Neutrophil (primary cell): ENCODE measurements around the gene CERS6.
"Not testable (repeated sequence)": the region's sequence is repeated elsewhere in the genome, so short reads cannot be mapped to it uniquely, and the experiment has no call there.

Experiments
- H3K27ac ChIP-seq: fragments of 200-600 bp; sonication (generic); 2 replicates; pipeline ENCODE4 v1.5.1; 2016; ENCODE audit warnings: mild to moderate bottlenecking, moderate library complexity
- H3K27me3 ChIP-seq: fragments of 200-600 bp; sonication (generic); 2 replicates; pipeline ENCODE4 v1.6.0; 2016; ENCODE audit warnings: mild to moderate bottlenecking
- H3K36me3 ChIP-seq: fragments of 200-600 bp; sonication (generic); 2 replicates; pipeline ENCODE4 v1.5.1; 2017
- H3K4me1 ChIP-seq, 2 experiments: fragments of 200-600 bp in 1 of 2; sonication (generic) in 1 of 2; 1 replicate in 1 of 2; 2 replicates in 1 of 2; pipeline versions ENCODE4 v1.5.1 to v1.6.1; 2013 to 2016; ENCODE audit warnings: low read depth in 1 of 2, low read length in 1 of 2, mild to moderate bottlenecking in 1 of 2, moderate library complexity in 1 of 2; ENCODE audit not compliant: control insufficient read depth in 1 of 2, insufficient read depth in 1 of 2
- H3K4me3 ChIP-seq, 2 experiments: fragments of 200-600 bp in 1 of 2; sonication (generic) in 1 of 2; 1 replicate in 1 of 2; 2 replicates in 1 of 2; pipeline ENCODE4 v1.5.1; 2013 to 2016; ENCODE audit warnings: low read depth in 1 of 2, low read length in 1 of 2, mild to moderate bottlenecking in 1 of 2, moderate library complexity in 1 of 2
- H3K9me3 ChIP-seq: fragments of 200-600 bp; sonication (generic); 2 replicates; pipeline ENCODE4 v1.5.1; 2016
- TF ChIP-seq, protein P1 (sequence below): fragments of 200-600 bp; sonication (generic); IDR thresholded peaks from 2 replicates; pipeline ENCODE4 v1.5.1; 2016; ENCODE audit warnings: antibody characterized with exemption

The CERS6 gene

DNA sequence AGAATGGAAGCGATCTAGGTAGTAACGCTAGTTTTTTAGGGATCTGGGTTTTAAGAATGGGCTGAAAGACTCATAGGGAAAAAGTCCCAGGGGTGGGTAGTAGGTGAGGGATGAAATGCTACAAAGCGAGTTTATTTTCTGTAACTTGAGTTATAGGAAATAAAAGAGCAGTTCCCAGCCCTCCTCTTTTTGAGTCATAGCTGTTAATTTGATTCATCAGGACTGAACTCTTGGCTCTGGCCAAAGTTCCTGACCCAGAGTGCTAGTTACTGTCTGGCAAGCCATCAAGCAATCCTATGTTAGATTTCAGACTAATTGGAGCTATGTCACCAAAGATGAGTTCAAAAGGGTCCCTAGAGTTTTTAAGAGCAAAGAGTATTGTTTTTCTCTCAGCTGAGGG lies 328.9 kb downstream of the CERS6 start:
- no peak overlapping the region for H3K27ac ChIP-seq
- H3K9me3 ChIP-seq = no peaks in the 10 kb centered on the region
- H3K4me1 ChIP-seq = no peaks in the 10 kb centered on the region
- H3K4me3 ChIP-seq = no peak overlapping the region
- TF ChIP-seq, protein P1, sequence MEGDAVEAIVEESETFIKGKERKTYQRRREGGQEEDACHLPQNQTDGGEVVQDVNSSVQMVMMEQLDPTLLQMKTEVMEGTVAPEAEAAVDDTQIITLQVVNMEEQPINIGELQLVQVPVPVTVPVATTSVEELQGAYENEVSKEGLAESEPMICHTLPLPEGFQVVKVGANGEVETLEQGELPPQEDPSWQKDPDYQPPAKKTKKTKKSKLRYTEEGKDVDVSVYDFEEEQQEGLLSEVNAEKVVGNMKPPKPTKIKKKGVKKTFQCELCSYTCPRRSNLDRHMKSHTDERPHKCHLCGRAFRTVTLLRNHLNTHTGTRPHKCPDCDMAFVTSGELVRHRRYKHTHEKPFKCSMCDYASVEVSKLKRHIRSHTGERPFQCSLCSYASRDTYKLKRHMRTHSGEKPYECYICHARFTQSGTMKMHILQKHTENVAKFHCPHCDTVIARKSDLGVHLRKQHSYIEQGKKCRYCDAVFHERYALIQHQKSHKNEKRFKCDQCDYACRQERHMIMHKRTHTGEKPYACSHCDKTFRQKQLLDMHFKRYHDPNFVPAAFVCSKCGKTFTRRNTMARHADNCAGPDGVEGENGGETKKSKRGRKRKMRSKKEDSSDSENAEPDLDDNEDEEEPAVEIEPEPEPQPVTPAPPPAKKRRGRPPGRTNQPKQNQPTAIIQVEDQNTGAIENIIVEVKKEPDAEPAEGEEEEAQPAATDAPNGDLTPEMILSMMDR = no peak
- H3K27me3 ChIP-seq = no peaks in the 10 kb centered on the region
- H3K36me3 ChIP-seq = no peaks in the 10 kb centered on the region

DNA sequence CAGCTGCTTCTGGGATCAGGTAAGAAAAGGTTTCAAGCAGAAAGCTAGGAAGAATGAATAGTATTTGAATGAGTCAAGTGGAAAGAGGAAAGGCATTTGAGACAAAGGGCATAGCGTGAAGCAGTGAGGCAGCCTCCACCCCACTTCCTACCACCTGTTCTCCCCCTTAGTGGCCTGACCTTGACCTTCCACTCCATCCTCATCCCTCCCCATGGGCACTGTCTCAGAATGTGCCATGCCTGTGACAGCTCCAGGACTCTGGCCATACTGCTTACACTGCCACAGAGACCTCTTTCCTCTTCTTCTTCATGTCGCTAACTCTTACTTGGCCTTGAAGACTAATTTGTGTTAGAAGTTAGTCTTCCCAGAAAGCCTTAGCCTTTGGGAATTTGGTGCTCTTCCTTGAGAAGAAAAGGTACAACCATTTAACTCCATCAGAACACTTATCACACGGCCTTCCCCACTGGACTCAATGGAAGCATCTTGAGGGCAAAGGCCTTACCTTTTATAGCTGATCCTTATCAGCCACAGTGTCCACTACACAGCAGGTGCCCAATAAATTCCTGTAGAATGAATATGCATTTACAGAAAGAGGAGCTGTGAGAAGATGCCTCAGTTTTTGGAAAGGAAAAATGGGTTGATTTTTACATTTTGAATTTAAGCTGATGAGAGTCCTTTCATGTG lies 331.2 kb downstream of the CERS6 start:
- Histone ChIP-seq H3K4me1 (no peaks in the 10 kb centered on the region), H3K27ac (no peak overlapping the region)
- TF ChIP-seq, protein P1 = no peak

DNA sequence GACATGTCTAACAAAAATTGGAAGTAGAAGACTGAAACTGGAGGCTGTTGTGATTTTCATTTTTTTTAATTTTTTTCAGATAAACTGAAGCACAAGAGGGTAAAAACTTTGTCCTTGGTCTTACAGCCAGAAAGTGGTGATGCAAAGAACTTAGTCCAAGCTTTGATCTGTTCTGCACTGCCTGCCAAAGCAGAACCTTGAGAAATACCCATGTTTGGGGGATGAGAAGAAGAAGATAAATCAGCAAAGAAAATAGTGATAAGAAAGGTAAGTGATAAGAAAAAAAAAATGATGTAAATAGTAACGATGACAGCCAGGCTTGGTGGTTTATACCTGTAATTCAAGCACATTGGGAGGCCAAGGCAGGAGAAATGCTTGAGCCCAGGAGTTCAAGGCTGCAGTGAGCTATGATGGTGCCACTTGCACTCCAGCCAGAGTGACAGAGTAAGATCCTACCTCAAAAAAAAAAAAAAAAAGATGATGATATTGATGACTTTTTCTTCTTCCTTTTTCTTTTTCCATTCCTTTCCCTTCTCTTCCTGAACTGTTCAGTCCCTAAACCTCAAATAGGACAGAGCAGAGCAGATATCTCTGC lies 331.8 kb downstream of the CERS6 start:
- Histone ChIP-seq H3K9me3 (no peaks in the 10 kb centered on the region), H3K27ac (no peak overlapping the region), H3K36me3 (no peaks in the 10 kb centered on the region), H3K27me3 (no peaks in the 10 kb centered on the region), H3K4me1 (no peaks in the 10 kb centered on the region), H3K4me3 (no peak overlapping the region)
- TF ChIP-seq, protein P1 = no peak

More for the DNA sequence above, 331.2 kb downstream of the CERS6 start:
- no peak overlapping the region for H3K4me3 ChIP-seq
- H3K36me3 ChIP-seq = no peaks in the 10 kb centered on the region
- H3K9me3 ChIP-seq = no peaks in the 10 kb centered on the region
- no peaks in the 10 kb centered on the region for H3K27me3 ChIP-seq

DNA sequence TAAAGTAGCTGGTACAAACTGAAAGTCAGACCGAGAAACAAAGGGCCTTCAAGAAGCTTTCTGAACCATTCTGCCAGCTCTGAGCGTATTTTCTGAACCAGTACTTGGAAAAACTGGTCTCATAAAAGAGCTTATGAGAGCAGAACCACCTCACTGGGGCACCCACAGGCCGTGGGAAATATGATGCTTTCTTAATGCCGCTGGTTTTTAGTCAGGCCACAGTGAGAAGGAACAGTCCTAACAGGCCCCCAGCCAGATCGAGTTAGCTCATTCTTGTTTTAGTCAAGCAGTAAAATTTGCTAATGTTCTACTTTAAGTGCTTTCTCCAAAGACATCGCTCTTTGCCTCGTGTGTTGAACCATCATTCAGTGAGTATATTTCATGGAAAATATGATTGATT lies 333.7 kb downstream of the CERS6 start:
- TF ChIP-seq, protein P1 = no peak
- Histone ChIP-seq H3K36me3 (no peaks in the 10 kb centered on the region), H3K4me3 (no peak overlapping the region), H3K9me3 (no peaks in the 10 kb centered on the region), H3K27me3 (no peaks in the 10 kb centered on the region), H3K4me1 (no peaks in the 10 kb centered on the region), H3K27ac (no peak overlapping the region)

DNA sequence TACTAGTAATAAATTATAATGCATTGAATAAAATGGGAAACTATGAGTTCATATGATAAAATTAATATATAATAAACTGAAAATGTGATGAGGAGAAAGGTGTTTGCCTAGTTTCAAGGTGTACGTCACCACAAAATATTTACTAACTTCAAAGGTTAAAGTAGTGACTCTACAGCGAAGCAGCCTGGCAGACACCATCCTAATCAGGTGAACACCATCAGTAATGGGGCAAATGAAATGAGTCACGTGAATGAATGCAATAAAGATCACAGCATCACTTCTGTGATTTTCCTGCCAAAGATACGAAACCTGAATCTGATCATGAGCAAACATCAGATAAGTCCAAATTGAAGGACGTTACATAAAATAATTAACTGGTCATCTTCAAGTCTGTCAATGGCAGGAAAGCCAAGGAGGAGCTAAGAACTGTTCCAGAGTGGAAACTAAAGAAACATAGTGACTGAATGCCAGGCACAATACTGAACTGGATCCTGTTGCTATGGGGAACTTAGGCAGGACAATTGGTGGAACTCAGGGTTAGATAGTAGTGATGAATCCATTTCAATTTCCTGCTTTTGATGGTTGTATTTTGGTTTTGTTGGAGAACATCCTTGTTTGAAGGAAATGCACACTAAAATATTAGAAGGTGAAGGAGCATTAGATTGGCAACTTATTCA lies 334.3 kb downstream of the CERS6 start:
- no peaks in the 10 kb centered on the region for H3K27me3 ChIP-seq
- H3K4me3 ChIP-seq = no peak overlapping the region
- H3K9me3 ChIP-seq = no peaks in the 10 kb centered on the region
- H3K27ac ChIP-seq = no peak overlapping the region
- H3K36me3 ChIP-seq = no peaks in the 10 kb centered on the region
- no peaks in the 10 kb centered on the region for H3K4me1 ChIP-seq
- TF ChIP-seq, protein P1 = no peak

DNA sequence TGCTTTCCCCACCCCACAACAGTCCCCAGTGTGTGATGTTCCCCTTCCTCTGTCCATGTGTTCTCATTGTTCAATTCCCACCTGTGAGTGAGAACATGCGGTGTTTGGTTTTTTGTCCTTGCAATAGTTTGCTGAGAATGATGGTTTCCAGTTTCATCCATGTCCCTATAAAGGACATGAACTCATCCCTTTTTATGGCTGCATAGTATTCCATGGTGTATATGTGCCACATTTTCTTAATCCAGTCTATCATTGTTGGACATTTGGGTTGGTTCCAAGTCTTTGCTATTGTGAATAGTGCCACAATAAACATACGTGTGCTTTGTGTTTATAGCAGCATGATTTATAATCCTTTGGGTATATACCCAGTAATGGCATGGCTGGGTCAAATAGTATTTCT lies 335.1 kb downstream of the CERS6 start:
- not testable (repeated sequence) for H3K27me3 ChIP-seq

More for the DNA sequence above, 335.1 kb downstream of the CERS6 start:
- H3K36me3 ChIP-seq, H3K9me3 ChIP-seq, H3K4me1 ChIP-seq, H3K4me3 ChIP-seq, H3K27ac ChIP-seq: not testable (repeated sequence)
